ENCODE results near the gene NCKAP5. TPM values are rescaled to one million over a fixed set of nuclear protein-coding genes. Genes with fewer than 3 reads are reported as not detected.

The NCKAP5 gene
- total and polyA plus RNA-seq, 10 donors: 0.39 to 6.0 (median 3.3) TPM

- WGBS, 5 donors: 48 to 65% (median 59%) methylated on average over 2 of the region's 2 CpGs
- intact Hi-C loops (cut with DNase I; ENCODE audit: low total_unique reads): no loop called here
- DNase-seq: no peak
- Histone ChIP-seq H3K4me3 (peak overlapping the region in 2 of 8 donors; percentile 3 to 13), H3K27ac (no peak overlapping the region), H3K36me3 (no peaks in the 10 kb centered on the region), H3K4me1 (no peaks in the 10 kb centered on the region), H3K27me3 (replicated peaks in 1 of 7) (no peaks in the 10 kb centered on the region), H3K9me3 (no peaks in the 10 kb centered on the region)
- TF ChIP-seq POLR2AphosphoS5 (IDR thresholded peaks at IDR 0.05) (no peak), POLR2A (IDR thresholded peaks at IDR 0.05) (no peak), CTCF (IDR thresholded peaks at IDR 0.05 in 8 of 11, conservative IDR thresholded peaks at IDR 0.05 in 3 of 11) (no peak)
Observed at GRCh38 chr2:133241224-133241571, 327.1 kb downstream of the NCKAP5 start.

- Histone ChIP-seq H3K9me3 (no peaks in the 10 kb centered on the region), H3K36me3 (no peaks in the 10 kb centered on the region), H3K27me3 (replicated peaks in 1 of 7) (no peaks in the 10 kb centered on the region), H3K4me1 (no peaks in the 10 kb centered on the region), H3K27ac (no peak overlapping the region), H3K4me3 (peak overlapping the region in 2 of 8 donors; percentile 3 to 13)
- no peak for TF ChIP-seq POLR2A (IDR thresholded peaks at IDR 0.05)
- TF ChIP-seq POLR2AphosphoS5 (IDR thresholded peaks at IDR 0.05): no peak
- no peak for TF ChIP-seq CTCF (IDR thresholded peaks at IDR 0.05 in 8 of 11, conservative IDR thresholded peaks at IDR 0.05 in 3 of 11)
- no peak for DNase-seq
- intact Hi-C loops (cut with DNase I; ENCODE audit: low total_unique reads): no loop called here
- 55 to 81% (median 71%) methylated on average over 5 of the region's 5 CpGs for WGBS, 5 donors
Observed at GRCh38 chr2:133240491-133241223, 327.6 kb downstream of the NCKAP5 start.

- Histone ChIP-seq H3K4me3 (no peak overlapping the region), H3K27me3 (replicated peaks in 1 of 7) (no peaks in the 10 kb centered on the region), H3K9me3 (no peaks in the 10 kb centered on the region), H3K27ac (no peak overlapping the region), H3K4me1 (no peaks in the 10 kb centered on the region), H3K36me3 (no peaks in the 10 kb centered on the region)
- no peak for DNase-seq
- WGBS, 5 donors: 76 to 97% (median 80%) methylated on average over 1 of the region's 1 CpG
- intact Hi-C loops (cut with DNase I; ENCODE audit: low total_unique reads): no loop called here
- TF ChIP-seq POLR2A (IDR thresholded peaks at IDR 0.05) (no peak), POLR2AphosphoS5 (IDR thresholded peaks at IDR 0.05) (no peak), CTCF (IDR thresholded peaks at IDR 0.05 in 8 of 11, conservative IDR thresholded peaks at IDR 0.05 in 3 of 11) (no peak)
Observed at GRCh38 chr2:133235968-133236367, 332.3 kb downstream of the NCKAP5 start.

- Histone ChIP-seq H3K4me3 (no peak overlapping the region), H3K36me3 (no peaks in the 10 kb centered on the region), H3K27ac (no peak overlapping the region), H3K9me3 (no peaks in the 10 kb centered on the region), H3K27me3 (replicated peaks in 1 of 7) (no peaks in the 10 kb centered on the region), H3K4me1 (no peaks in the 10 kb centered on the region)
- WGBS, 5 donors: 18 to 31% (median 24%) methylated on average over 1 of the region's 1 CpG
- intact Hi-C loops (cut with DNase I; ENCODE audit: low total_unique reads): no loop called here
- no peak for DNase-seq
- no peak for TF ChIP-seq POLR2A (IDR thresholded peaks at IDR 0.05)
- TF ChIP-seq POLR2AphosphoS5 (IDR thresholded peaks at IDR 0.05): no peak
- no peak for TF ChIP-seq CTCF (IDR thresholded peaks at IDR 0.05 in 8 of 11, conservative IDR thresholded peaks at IDR 0.05 in 3 of 11)
Observed at GRCh38 chr2:133232556-133232955, 335.7 kb downstream of the NCKAP5 start.

Data from spleen (tissue), 11 donors.